ENCODE data around the gene KRT71.

The KRT71 gene

DNA sequence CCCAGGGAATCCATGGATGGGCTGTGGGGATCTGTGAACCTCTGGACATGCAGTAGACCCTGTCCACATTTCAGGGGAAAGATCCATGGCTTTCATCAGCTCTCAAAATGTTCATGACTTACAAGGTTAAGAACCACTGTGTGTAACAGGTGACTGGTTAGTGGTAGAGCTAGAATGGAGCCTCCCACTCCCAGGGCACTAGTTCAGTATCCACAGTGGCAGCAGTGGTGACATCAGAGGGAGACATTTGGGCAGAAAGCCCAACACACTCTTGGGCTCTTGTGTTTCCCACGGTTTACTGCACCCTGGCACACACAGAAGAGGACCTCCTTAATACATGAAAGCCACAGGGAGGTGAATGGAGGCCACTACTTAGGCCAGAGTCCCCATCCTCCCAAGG is 11.6 kb upstream of the KRT71 start:
- TF ChIP-seq, protein P1, sequence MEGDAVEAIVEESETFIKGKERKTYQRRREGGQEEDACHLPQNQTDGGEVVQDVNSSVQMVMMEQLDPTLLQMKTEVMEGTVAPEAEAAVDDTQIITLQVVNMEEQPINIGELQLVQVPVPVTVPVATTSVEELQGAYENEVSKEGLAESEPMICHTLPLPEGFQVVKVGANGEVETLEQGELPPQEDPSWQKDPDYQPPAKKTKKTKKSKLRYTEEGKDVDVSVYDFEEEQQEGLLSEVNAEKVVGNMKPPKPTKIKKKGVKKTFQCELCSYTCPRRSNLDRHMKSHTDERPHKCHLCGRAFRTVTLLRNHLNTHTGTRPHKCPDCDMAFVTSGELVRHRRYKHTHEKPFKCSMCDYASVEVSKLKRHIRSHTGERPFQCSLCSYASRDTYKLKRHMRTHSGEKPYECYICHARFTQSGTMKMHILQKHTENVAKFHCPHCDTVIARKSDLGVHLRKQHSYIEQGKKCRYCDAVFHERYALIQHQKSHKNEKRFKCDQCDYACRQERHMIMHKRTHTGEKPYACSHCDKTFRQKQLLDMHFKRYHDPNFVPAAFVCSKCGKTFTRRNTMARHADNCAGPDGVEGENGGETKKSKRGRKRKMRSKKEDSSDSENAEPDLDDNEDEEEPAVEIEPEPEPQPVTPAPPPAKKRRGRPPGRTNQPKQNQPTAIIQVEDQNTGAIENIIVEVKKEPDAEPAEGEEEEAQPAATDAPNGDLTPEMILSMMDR (IDR thresholded peaks at IDR 0.05; ENCODE audit: extremely low read depth, missing control alignments): no peak
- no peak for DNase-seq (ENCODE audit: low spot score)

DNA sequence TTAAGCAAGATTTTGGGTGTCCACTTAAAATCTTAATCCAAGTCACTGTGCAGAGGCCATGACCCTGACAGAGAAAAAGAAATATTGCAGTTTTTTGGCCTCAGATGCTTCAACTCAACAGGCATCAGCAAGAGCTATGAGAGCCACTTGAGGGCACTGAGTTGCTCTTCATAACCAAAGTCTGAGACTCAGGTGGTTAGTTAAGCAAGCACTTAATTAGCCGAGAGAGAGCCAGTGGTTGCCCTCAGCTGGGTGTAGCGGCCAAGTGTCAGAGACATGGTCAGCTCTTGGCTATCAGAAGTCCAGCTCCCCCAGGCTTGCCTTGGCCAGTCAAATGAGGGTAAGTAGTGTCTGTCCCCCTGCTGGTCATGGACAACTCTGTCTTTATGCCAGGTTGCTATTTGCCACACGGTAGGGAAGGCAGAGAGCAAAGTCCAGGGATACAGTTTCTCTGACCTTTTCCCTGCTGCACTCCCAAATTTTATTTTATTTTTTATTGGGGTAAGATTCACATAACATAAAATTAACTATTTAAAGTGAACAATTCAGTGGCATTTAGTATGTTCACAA is 9.0 kb upstream of the KRT71 start:
- no peak for DNase-seq (ENCODE audit: low spot score)
- TF ChIP-seq, protein P1 (IDR thresholded peaks at IDR 0.05; ENCODE audit: extremely low read depth, missing control alignments): no peak

DNA sequence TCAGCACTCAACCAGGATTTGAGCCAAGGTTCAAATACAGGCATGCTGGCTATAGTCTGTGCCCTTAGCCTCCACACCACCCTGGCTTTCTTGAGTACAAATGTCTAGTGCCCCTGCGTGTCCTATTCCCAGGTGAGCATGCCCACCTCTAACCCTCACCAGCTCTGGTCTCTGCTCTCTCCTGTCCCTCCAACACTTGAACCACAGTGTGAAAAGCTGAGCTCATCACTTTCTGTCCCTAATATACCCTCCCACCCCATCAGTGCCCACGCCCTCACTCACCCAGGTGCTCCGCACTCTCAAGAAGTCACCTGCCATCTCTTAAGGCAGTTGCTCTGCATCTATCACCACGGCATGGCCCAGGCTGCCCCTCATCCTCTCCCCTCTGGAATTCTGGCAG is 7.0 kb upstream of the KRT71 start:
- TF ChIP-seq, protein P1 (IDR thresholded peaks at IDR 0.05; ENCODE audit: extremely low read depth, missing control alignments): no peak
- no peak for DNase-seq (ENCODE audit: low spot score)

DNA sequence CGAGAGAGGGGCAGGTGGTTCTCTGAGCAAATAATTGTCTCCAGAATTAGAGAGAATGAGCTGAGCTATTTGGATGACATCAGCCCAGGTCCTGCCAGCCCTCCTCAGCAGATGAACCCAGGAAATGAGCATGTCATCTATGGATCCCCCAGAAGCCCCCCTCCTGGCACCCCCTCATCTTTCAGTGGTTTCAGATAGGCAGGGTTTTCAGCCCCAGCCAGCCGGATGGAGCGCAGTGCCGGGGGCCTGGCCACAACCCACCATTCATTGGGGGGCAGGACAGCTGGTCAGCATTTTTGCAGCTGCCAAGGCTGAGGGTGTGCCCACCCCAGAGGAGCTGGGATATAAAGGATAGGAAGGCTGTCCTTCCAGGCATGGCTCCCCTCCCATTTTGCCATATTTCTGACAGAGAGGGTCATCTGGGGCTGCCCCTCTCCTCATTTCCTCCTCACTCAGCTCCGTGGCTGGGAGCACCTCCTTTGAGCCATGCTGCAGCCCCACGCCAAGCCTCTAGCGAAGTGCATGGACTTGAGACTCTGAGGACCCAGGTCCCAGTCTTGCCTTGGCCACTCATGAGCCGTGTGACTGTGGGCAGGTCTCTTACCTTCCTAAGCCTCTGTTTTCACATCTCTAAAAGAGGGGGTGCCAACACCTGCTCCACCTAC is 6.0 kb upstream of the KRT71 start:
- TF ChIP-seq, protein P1 (IDR thresholded peaks at IDR 0.05; ENCODE audit: extremely low read depth, missing control alignments): no peak
- no peak for DNase-seq (ENCODE audit: low spot score)

DNA sequence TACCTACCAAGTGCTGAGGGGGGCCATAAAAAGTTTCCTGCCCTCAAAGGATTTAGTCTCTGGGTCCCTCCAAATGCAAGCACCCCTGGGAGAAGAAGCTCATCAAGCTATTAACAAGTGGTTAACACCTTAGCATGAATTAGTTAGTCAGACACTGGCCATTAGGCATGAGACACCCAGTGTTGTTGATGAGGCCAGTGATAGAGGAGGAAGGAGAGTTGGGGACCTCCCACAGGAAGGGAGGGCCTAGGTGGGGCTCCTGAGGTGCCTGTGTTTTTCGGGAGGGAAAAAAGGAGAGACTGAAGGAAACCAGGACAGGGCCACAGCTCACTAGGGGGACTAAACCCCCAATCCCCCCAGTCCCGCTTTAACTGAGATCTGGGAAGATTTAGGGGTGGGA is 4.5 kb upstream of the KRT71 start:
- TF ChIP-seq, protein P1 (IDR thresholded peaks at IDR 0.05; ENCODE audit: extremely low read depth, missing control alignments): no peak
- DNase-seq (ENCODE audit: low spot score): no peak

DNA sequence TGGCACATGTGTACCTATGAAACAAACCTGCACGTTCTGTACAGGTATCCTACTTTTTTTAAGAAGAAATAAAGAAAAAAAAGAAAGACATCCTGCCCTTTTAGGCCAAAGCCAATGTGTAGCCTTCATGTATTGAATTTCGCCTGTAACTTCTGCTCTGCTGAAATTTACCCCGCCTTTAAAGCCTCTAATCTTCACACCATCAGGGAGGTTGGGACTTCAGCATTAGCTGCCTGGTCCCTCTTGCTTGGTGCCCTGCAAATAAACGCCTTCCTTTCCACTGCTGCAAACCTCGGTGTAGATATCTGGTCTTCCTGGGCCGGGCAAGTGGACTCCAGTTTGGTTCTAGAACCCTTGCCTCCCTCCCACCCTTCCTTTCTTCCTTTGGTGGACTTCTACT is 2.6 kb upstream of the KRT71 start:
- no peak for DNase-seq (ENCODE audit: low spot score)
- TF ChIP-seq, protein P1 (IDR thresholded peaks at IDR 0.05; ENCODE audit: extremely low read depth, missing control alignments): no peak

DNA sequence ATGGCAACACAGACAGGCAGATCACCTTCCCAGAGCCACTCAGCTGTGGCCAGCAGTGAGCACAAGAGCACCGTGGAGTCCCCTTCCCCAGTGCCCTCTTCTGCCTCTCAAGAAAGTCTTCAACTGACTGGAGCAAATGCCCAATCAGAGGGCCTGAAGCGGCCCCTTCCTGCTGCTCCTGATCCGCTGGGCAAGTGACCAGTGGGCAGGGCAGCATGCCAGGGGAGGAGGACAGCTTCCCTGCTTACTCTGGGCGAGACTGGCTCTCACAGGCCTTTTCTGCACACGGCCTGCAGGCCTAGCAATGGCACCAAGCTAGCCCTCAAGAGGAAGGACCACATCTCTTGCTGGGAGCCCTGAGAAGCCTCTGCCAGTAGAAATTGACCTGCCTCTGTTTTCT is 890 bp downstream of the KRT71 start:
- no peak for DNase-seq (ENCODE audit: low spot score)
- TF ChIP-seq, protein P1 (IDR thresholded peaks at IDR 0.05; ENCODE audit: extremely low read depth, missing control alignments): no peak
